ENCODE results near the gene CACNA1B. TPM values are rescaled to one million over a fixed set of nuclear protein-coding genes. Genes with fewer than 3 reads are reported as not detected.

Gene CACNA1B
- total RNA-seq, 4 donors from 2014 or later = 0.13 to 0.42 (median 0.31) TPM

DNA sequence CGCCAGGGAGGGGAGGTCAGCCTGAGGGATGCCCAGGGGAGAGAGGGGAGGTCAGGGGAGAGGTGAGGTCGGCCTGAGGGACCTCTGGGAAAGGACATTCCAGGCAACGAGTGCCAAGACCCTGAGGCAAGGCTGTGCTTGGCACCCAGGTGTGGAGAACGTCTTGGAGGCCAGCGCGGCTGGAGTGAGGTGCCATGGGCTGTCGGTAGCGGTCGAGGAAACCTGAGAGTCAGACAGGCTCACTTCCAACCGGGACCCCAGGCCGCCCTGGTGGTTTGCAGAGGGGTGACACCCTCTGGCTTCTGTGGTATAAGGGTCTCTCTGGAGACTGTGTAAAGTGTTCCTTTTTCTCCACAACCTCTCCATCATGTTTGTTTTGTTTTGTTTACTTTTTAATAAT, 82.9 kb downstream of the CACNA1B start:
- TF ChIP-seq POLR2AphosphoS5 (IDR thresholded peaks at IDR 0.05) (no peak), EP300 (IDR thresholded peaks at IDR 0.05) (no peak), POLR2A (IDR thresholded peaks at IDR 0.05; ENCODE audit: low read depth) (no peak)
- TF ChIP-seq, protein P1, sequence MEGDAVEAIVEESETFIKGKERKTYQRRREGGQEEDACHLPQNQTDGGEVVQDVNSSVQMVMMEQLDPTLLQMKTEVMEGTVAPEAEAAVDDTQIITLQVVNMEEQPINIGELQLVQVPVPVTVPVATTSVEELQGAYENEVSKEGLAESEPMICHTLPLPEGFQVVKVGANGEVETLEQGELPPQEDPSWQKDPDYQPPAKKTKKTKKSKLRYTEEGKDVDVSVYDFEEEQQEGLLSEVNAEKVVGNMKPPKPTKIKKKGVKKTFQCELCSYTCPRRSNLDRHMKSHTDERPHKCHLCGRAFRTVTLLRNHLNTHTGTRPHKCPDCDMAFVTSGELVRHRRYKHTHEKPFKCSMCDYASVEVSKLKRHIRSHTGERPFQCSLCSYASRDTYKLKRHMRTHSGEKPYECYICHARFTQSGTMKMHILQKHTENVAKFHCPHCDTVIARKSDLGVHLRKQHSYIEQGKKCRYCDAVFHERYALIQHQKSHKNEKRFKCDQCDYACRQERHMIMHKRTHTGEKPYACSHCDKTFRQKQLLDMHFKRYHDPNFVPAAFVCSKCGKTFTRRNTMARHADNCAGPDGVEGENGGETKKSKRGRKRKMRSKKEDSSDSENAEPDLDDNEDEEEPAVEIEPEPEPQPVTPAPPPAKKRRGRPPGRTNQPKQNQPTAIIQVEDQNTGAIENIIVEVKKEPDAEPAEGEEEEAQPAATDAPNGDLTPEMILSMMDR (IDR thresholded peaks at IDR 0.05) = no peak
- Histone ChIP-seq H3K27me3 (no peaks in the 10 kb centered on the region), H3K36me3 (no peaks in the 10 kb centered on the region), H3K4me1 (no peaks in the 10 kb centered on the region), H3K4me3 (no peak overlapping the region), H3K9me3 (peaks cover 0 to 15% (median 3%) of the 10 kb centered on the region in 4 donors), H3K27ac (replicated peaks in 1 of 4) (no peak overlapping the region)
- 78% methylated on average over 10 of the region's 11 CpGs for WGBS
- DNase-seq (ENCODE audit: extremely low spot score) = no peak
- intact Hi-C loops (cut with DNase I) = no loop called here

DNA sequence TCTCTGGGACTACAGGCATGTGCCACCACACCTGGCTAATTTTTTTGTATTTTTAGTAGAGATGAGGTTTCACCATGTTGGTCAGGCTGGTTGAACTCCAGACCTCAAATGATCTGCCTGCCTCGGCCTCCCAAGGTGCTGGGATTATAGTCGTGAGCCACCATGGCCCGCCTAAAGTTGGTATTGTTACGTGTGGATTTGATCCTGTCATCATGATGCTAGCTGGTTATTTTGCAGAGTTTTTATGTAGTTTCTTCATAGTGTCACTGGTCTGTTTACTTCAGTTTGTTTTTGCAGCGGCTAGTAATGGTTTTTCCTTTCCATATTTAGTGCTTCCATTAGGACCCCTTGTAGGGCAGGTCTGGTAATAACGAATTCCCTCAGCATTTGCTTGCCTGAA, 85.9 kb downstream of the CACNA1B start:
- DNase-seq (ENCODE audit: extremely low spot score) = no peak
- Histone ChIP-seq H3K4me3 (no peak overlapping the region), H3K27me3 (peaks cover 0 to 15% (median 0%) of the 10 kb centered on the region in 4 donors), H3K36me3 (no peaks in the 10 kb centered on the region), H3K9me3 (peaks cover 0 to 15% (median 3%) of the 10 kb centered on the region in 4 donors), H3K4me1 (no peaks in the 10 kb centered on the region), H3K27ac (replicated peaks in 1 of 4) (no peak overlapping the region)
- WGBS = 91% methylated on average over 6 of the region's 6 CpGs
- intact Hi-C loops (cut with DNase I) = no loop called here
- no peak for TF ChIP-seq EP300 (IDR thresholded peaks at IDR 0.05)
- TF ChIP-seq, protein P1 (IDR thresholded peaks at IDR 0.05) = no peak
- TF ChIP-seq POLR2AphosphoS5 (IDR thresholded peaks at IDR 0.05) = no peak
- no peak for TF ChIP-seq POLR2A (IDR thresholded peaks at IDR 0.05; ENCODE audit: low read depth)

DNA sequence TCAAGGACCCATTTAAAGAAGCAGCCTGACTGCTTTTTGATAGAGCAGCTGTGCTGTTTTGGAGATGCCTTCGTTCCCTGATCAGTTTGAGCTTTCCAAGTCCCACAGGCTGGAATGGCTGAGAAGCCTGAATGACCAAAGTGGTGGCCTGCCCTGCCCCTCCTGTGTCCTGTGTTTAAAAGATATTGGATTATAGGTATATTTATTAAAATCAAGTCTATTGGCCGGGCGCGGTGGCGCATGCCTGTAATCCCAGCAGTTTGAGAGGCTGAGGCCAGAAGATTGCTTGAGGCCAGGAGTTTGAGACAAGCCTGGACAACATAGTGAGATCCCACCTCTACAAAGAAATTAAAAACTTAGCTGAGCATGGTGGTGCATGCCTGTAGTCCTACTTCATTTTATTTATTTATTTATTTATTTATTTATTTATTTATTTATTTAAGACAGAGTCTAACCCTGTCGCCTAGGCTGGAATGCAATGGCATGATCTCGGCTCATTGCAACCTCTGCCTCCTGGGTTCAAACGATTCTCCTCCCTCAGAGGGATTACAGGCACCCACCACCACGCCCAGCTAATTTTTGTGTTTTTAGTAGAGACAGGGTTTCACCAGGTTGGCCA, 87.7 kb downstream of the CACNA1B start:
- Histone ChIP-seq H3K9me3 (peaks cover 0 to 15% (median 3%) of the 10 kb centered on the region in 4 donors), H3K36me3 (no peaks in the 10 kb centered on the region), H3K27me3 (peaks cover 0 to 29% (median 0%) of the 10 kb centered on the region in 4 donors), H3K4me1 (no peaks in the 10 kb centered on the region), H3K27ac (replicated peaks in 1 of 4) (no peak overlapping the region), H3K4me3 (no peak overlapping the region)
- DNase-seq (ENCODE audit: extremely low spot score) = no peak
- intact Hi-C loops (cut with DNase I) = no loop called here
- 94% methylated on average over 9 of the region's 9 CpGs for WGBS
- TF ChIP-seq POLR2A (IDR thresholded peaks at IDR 0.05; ENCODE audit: low read depth) (no peak), EP300 (IDR thresholded peaks at IDR 0.05) (no peak), POLR2AphosphoS5 (IDR thresholded peaks at IDR 0.05) (no peak)
- TF ChIP-seq, protein P1 (IDR thresholded peaks at IDR 0.05) = no peak

GRCh38 chr9:137967280-137967953, 89.8 kb downstream of the CACNA1B start:
- intact Hi-C loops (cut with DNase I) = no loop called here
- TF ChIP-seq POLR2AphosphoS5 (IDR thresholded peaks at IDR 0.05) (no peak), POLR2A (IDR thresholded peaks at IDR 0.05; ENCODE audit: low read depth) (no peak)
- TF ChIP-seq, protein P1 (IDR thresholded peaks at IDR 0.05) = no peak
- no peak for DNase-seq (ENCODE audit: extremely low spot score)
- H3K9me3 ChIP-seq = peaks cover 0 to 15% (median 3%) of the 10 kb centered on the region in 4 donors
- H3K4me1 ChIP-seq = no peaks in the 10 kb centered on the region
- no peak overlapping the region for H3K27ac ChIP-seq (replicated peaks in 1 of 4)
- no peaks in the 10 kb centered on the region for H3K36me3 ChIP-seq
- 42% methylated on average over 17 of the region's 17 CpGs for WGBS
- no peak overlapping the region for H3K4me3 ChIP-seq
- peaks cover 0 to 51% (median 0%) of the 10 kb centered on the region in 4 donors for H3K27me3 ChIP-seq

All from esophagus muscularis mucosa (tissue), 4 donors.